MM.1S (cell line): ENCODE measurements around the gene MPHOSPH9.

Experiments
- DNase-seq: peaks from one replicate; pipeline ENCODE4 v3.0.0-alpha.2; 2015
- H2AFZ ChIP-seq: fragments of 300-600 bp; sonication (generic); 2 replicates; pipeline ENCODE4 v1.6.0; 2016; ENCODE audit warnings: antibody characterized with exemption, low read length
- H3F3A ChIP-seq: fragments of 300-600 bp; sonication (generic); 2 replicates; pipeline ENCODE4 v1.6.1; 2016; ENCODE audit warnings: mild to moderate bottlenecking, antibody characterized with exemption, low read length, moderate library complexity, mixed read lengths; ENCODE audit not compliant: insufficient read depth
- H3K27ac ChIP-seq: fragments of 300-600 bp; sonication (generic); 2 replicates; pipeline ENCODE4 v1.5.1; 2016; ENCODE audit warnings: mild to moderate bottlenecking, low read length
- H3K27me3 ChIP-seq: fragments of 300-600 bp; sonication (generic); replicated peaks from 2 replicates; pipeline ENCODE4 v1.6.0; 2016; ENCODE audit warnings: low read length; ENCODE audit not compliant: insufficient read depth
- H3K36me3 ChIP-seq: fragments of 300-600 bp; sonication (generic); replicated peaks from 2 replicates; pipeline ENCODE4 v1.6.1; 2016; ENCODE audit warnings: mild to moderate bottlenecking, low read length, mixed read lengths; ENCODE audit not compliant: insufficient read depth
- H3K4me1 ChIP-seq: fragments of 300-600 bp; sonication (generic); 2 replicates; pipeline ENCODE4 v1.6.1; 2016; ENCODE audit warnings: low read length, mixed read lengths
- H3K4me2 ChIP-seq: fragments of 300-600 bp; sonication (generic); 2 replicates; pipeline ENCODE4 v1.6.0; 2016; ENCODE audit warnings: low read depth, low read length
- H3K4me3 ChIP-seq: fragments of 300-600 bp; sonication (generic); 2 replicates; pipeline ENCODE4 v1.5.1; 2016; ENCODE audit warnings: low read length, mixed read lengths
- H3K79me2 ChIP-seq: fragments of 300-600 bp; sonication (generic); 2 replicates; pipeline ENCODE4 v1.6.1; 2016; ENCODE audit warnings: mixed run types, low read length, mixed read lengths
- H3K9ac ChIP-seq: fragments of 300-600 bp; sonication (generic); 2 replicates; pipeline ENCODE4 v1.6.1; 2016; ENCODE audit warnings: low read length, mixed read lengths
- H3K9me2 ChIP-seq: fragments of 300-600 bp; sonication (generic); replicated peaks from 2 replicates; pipeline ENCODE4 v1.6.1; 2016; ENCODE audit warnings: mild to moderate bottlenecking, low read length, mixed read lengths; ENCODE audit not compliant: insufficient read depth
- H3K9me3 ChIP-seq: fragments of 300-600 bp; sonication (generic); replicated peaks from 2 replicates; pipeline ENCODE4 v1.6.1; 2016; ENCODE audit warnings: mild to moderate bottlenecking, low read length, mixed read lengths; ENCODE audit not compliant: insufficient read depth
- H4K20me1 ChIP-seq: fragments of 300-600 bp; sonication (generic); 2 replicates; pipeline ENCODE4 v1.6.1; 2016; ENCODE audit warnings: mild to moderate bottlenecking, low read length, moderate library complexity, mixed read lengths; ENCODE audit not compliant: insufficient read depth
- CTCF ChIP-seq: fragments of 300-600 bp; sonication (generic); IDR thresholded peaks from 2 replicates; pipeline ENCODE4 v1.5.1; 2016; ENCODE audit warnings: antibody characterized with exemption, low read length, mixed read lengths
- EZH2 ChIP-seq: fragments of 300-600 bp; sonication (generic); optimal IDR thresholded peaks from 2 replicates; pipeline ENCODE3; 2017; ENCODE audit warnings: low read depth, mild to moderate bottlenecking, antibody characterized with exemption, low read length, mixed read lengths
- EZH2phosphoT487 ChIP-seq: fragments of 300-600 bp; sonication (generic); IDR thresholded peaks from 2 replicates; pipeline ENCODE4 v1.6.1; 2018; ENCODE audit warnings: antibody characterized with exemption, low read length

Gene MPHOSPH9

GRCh38 chr12:123143736-123144461 lies 89.0 kb downstream of the MPHOSPH9 start:
- no peak overlapping the region for H3K27ac ChIP-seq
- no peaks in the 10 kb centered on the region for H3K4me1 ChIP-seq
- no peak overlapping the region for H3K4me3 ChIP-seq
- no peaks in the 10 kb centered on the region for H4K20me1 ChIP-seq
- no peak overlapping the region for H2AFZ ChIP-seq
- H3K9me3 ChIP-seq = no peaks in the 10 kb centered on the region
- H3K36me3 ChIP-seq = no peaks in the 10 kb centered on the region
- no peak overlapping the region for H3K9ac ChIP-seq
- no peak for TF ChIP-seq CTCF
- no peak for TF ChIP-seq EZH2phosphoT487
- TF ChIP-seq EZH2 = no peak
- H3K4me2 ChIP-seq = no peak overlapping the region
- H3F3A ChIP-seq = no peaks in the 10 kb centered on the region
- H3K79me2 ChIP-seq = no peaks in the 10 kb centered on the region
- H3K9me2 ChIP-seq = no peaks in the 10 kb centered on the region
- no peak for DNase-seq
- H3K27me3 ChIP-seq = no peaks in the 10 kb centered on the region

- Histone ChIP-seq H3K4me2 (no peak overlapping the region), H3K4me3 (no peak overlapping the region)
- TF ChIP-seq EZH2 (no peak), EZH2phosphoT487 (no peak), CTCF (no peak)
Measured at GRCh38 chr12:123142921-123143735, 89.8 kb downstream of the MPHOSPH9 start.

GRCh38 chr12:123142518-123142840 lies 90.5 kb downstream of the MPHOSPH9 start:
- no peak for DNase-seq
- no peaks in the 10 kb centered on the region for H3K9me2 ChIP-seq
- no peaks in the 10 kb centered on the region for H4K20me1 ChIP-seq
- no peaks in the 10 kb centered on the region for H3K27me3 ChIP-seq
- no peak overlapping the region for H3K27ac ChIP-seq
- H2AFZ ChIP-seq = no peak overlapping the region
- no peak overlapping the region for H3K9ac ChIP-seq
- no peaks in the 10 kb centered on the region for H3K79me2 ChIP-seq
- H3K4me1 ChIP-seq = no peaks in the 10 kb centered on the region
- no peaks in the 10 kb centered on the region for H3K36me3 ChIP-seq
- no peak overlapping the region for H3K4me3 ChIP-seq
- no peak overlapping the region for H3K4me2 ChIP-seq
- H3K9me3 ChIP-seq = no peaks in the 10 kb centered on the region
- TF ChIP-seq EZH2phosphoT487 = no peak
- no peak for TF ChIP-seq CTCF
- no peak for TF ChIP-seq EZH2
- no peaks in the 10 kb centered on the region for H3F3A ChIP-seq

More at GRCh38 chr12:123142921-123143735, 89.8 kb downstream of the MPHOSPH9 start:
- Histone ChIP-seq H3K36me3 (no peaks in the 10 kb centered on the region), H3K9me3 (no peaks in the 10 kb centered on the region), H3F3A (no peaks in the 10 kb centered on the region), H4K20me1 (no peaks in the 10 kb centered on the region), H3K4me1 (no peaks in the 10 kb centered on the region), H3K9me2 (no peaks in the 10 kb centered on the region), H2AFZ (no peak overlapping the region), H3K79me2 (no peaks in the 10 kb centered on the region), H3K27ac (no peak overlapping the region), H3K9ac (no peak overlapping the region), H3K27me3 (no peaks in the 10 kb centered on the region)
- no peak for DNase-seq
